ENCODE data around the gene ARID1B.

Gene ARID1B

DNA sequence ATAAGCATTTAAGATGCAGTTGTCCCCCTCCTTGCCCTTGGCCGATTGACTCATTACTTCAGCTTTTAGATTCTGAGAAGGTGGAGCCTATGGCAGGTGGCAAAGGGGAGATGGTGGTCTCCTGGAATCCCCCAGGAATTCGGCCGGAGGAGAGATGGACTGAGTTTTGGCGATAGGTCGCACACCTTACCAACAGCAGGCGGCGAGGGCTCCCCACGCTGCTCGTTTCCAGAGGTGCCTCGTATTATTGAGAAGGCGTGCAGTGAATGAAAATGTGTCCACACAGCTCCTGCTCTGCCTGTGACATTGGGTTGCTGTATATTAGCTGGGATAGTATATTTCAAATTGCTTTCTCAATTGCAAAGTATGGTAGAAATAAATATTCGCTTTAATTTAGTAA, 224.5 kb downstream of the ARID1B start:
- H3K36me3 ChIP-seq (ENCODE audit: control insufficient read depth in 2 of 2, insufficient read depth in 1 of 2, low read length in 2 of 2) = no peaks in the 10 kb centered on the region
- CTCF ChIA-PET = no interaction called here
- POLR2A ChIA-PET = no interaction called here
- no peak overlapping the region for H3K4me3 ChIP-seq (ENCODE audit: low read depth, low read length)
- H3K4me1 ChIP-seq (ENCODE audit: control insufficient read depth, insufficient read depth, low read length) = no peaks in the 10 kb centered on the region
- no peak for TF ChIP-seq ZNF670 (tag by site-specific recombination; IDR thresholded peaks at IDR 0.05; ENCODE audit: low read depth)
- no peak for TF ChIP-seq ZNF404 (tag by site-specific recombination; IDR thresholded peaks at IDR 0.05)
- TF ChIP-seq ZNF302 (tag by site-specific recombination; IDR thresholded peaks at IDR 0.05; ENCODE audit: low read depth) = no peak
- no peak for TF ChIP-seq ZNF169 (tag by site-specific recombination; IDR thresholded peaks at IDR 0.05)
- no peak for TF ChIP-seq ZNF707 (tag by site-specific recombination; IDR thresholded peaks at IDR 0.05)
- TF ChIP-seq ZNF202 (tag by site-specific recombination; IDR thresholded peaks at IDR 0.05; ENCODE audit: borderline replicate concordance) = no peak
- TF ChIP-seq HOXD13 (CRISPR knock-in tag; IDR thresholded peaks at IDR 0.05; ENCODE audit: borderline replicate concordance) = no peak
- no peak for TF ChIP-seq ZBTB20 (tag by site-specific recombination; IDR thresholded peaks at IDR 0.05)
- TF ChIP-seq, protein P1, sequence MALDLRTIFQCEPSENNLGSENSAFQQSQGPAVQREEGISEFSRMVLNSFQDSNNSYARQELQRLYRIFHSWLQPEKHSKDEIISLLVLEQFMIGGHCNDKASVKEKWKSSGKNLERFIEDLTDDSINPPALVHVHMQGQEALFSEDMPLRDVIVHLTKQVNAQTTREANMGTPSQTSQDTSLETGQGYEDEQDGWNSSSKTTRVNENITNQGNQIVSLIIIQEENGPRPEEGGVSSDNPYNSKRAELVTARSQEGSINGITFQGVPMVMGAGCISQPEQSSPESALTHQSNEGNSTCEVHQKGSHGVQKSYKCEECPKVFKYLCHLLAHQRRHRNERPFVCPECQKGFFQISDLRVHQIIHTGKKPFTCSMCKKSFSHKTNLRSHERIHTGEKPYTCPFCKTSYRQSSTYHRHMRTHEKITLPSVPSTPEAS (tag by site-specific recombination; IDR thresholded peaks at IDR 0.05) = no peak
- no peaks in the 10 kb centered on the region for H3K9me3 ChIP-seq (ENCODE audit: control insufficient read depth, insufficient read depth, low read depth, low read length)
- H3K27ac ChIP-seq (ENCODE audit: extremely low read depth, low read depth, low read length) = no peak overlapping the region

DNA sequence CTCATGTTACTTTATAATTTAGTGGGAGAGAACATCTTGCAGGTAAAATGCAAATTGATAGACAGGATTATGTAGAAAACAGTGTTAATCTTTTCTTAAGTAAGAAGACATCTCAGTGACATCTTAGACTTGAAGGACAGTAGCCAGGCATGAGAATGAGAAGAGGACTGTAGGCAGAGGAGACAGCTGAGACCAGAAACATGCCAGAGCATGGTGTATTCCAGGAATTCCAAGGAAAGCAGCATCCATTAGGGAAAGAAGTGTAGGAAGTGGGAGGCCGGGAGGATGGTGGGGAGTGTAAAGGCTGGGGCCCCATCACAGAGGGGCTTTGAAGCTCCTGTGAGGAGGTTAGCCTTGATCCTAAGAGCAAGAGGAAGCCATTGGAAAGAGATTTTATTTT, 225.6 kb downstream of the ARID1B start:
- H3K9me3 ChIP-seq (ENCODE audit: control insufficient read depth, insufficient read depth, low read depth, low read length) = no peaks in the 10 kb centered on the region
- no peaks in the 10 kb centered on the region for H3K36me3 ChIP-seq (ENCODE audit: control insufficient read depth in 2 of 2, insufficient read depth in 1 of 2, low read length in 2 of 2)
- ChIA-PET CTCF (no interaction called here), POLR2A (no interaction called here)
- H3K4me1 ChIP-seq (ENCODE audit: control insufficient read depth, insufficient read depth, low read length) = no peaks in the 10 kb centered on the region
- no peak overlapping the region for H3K4me3 ChIP-seq (ENCODE audit: low read depth, low read length)
- no peak for TF ChIP-seq ZNF341 (tag by site-specific recombination; IDR thresholded peaks at IDR 0.05; ENCODE audit: low read depth)
- TF ChIP-seq, protein P2, sequence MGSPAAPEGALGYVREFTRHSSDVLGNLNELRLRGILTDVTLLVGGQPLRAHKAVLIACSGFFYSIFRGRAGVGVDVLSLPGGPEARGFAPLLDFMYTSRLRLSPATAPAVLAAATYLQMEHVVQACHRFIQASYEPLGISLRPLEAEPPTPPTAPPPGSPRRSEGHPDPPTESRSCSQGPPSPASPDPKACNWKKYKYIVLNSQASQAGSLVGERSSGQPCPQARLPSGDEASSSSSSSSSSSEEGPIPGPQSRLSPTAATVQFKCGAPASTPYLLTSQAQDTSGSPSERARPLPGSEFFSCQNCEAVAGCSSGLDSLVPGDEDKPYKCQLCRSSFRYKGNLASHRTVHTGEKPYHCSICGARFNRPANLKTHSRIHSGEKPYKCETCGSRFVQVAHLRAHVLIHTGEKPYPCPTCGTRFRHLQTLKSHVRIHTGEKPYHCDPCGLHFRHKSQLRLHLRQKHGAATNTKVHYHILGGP (tag by site-specific recombination; IDR thresholded peaks at IDR 0.05) = peak; percentile 33; the same call in 1 of the 2 replicates
- no peak overlapping the region for H3K27ac ChIP-seq (ENCODE audit: extremely low read depth, low read depth, low read length)

DNA sequence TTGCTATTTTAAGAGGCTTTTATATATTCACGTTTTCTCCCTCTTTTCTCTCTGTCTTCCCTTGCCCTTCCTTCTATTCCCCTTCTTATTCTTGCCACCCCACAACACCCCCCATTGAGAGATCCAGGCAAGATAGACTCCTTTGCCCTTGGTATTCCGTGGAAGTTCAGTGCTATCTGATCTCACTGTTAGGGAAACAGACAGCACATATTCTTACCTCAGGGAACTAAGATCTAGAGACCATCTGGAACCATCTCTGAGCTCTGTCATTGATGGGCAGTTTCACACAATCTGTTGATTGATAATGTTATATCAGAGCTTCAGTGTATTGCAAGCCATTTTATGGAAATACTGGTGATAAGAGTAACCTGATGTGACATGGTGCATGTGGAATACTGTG, 228.8 kb downstream of the ARID1B start:
- Histone ChIP-seq H3K27ac (ENCODE audit: extremely low read depth, low read depth, low read length) (no peak overlapping the region), H3K9me3 (ENCODE audit: control insufficient read depth, insufficient read depth, low read depth, low read length) (no peaks in the 10 kb centered on the region), H3K4me1 (ENCODE audit: control insufficient read depth, insufficient read depth, low read length) (no peaks in the 10 kb centered on the region), H3K36me3 (ENCODE audit: control insufficient read depth in 2 of 2, insufficient read depth in 1 of 2, low read length in 2 of 2) (no peaks in the 10 kb centered on the region), H3K4me3 (ENCODE audit: low read depth, low read length) (no peak overlapping the region)
- ChIA-PET CTCF (interaction anchor here (0.7 to 1.6 kb wide), 3 partner anchors 9 to 1678 kb away, joined by 3 to 5 read pairs (median 3); no protein-coding TSS in a partner anchor), POLR2A (interaction anchor here (1.5 kb wide), 1 partner anchor 16 kb away, joined by 4 read pairs; no protein-coding TSS in a partner anchor)
- TF ChIP-seq KLF7 (tag by site-specific recombination; IDR thresholded peaks at IDR 0.05; ENCODE audit: borderline replicate concordance) = no peak
- TF ChIP-seq SALL2 (tag by site-specific recombination; IDR thresholded peaks at IDR 0.05; ENCODE audit: borderline replicate concordance) = no peak
- TF ChIP-seq ZNF510 (tag by site-specific recombination; IDR thresholded peaks at IDR 0.05; ENCODE audit: insufficient replicate concordance) = no peak
- TF ChIP-seq, protein P2 (tag by site-specific recombination; IDR thresholded peaks at IDR 0.05) = no peak
- no peak for TF ChIP-seq ZNF112 (tag by site-specific recombination; IDR thresholded peaks at IDR 0.05)
- TF ChIP-seq HOXC10 (CRISPR knock-in tag; IDR thresholded peaks at IDR 0.05) = no peak
- peak; percentile 19; the same call in 1 of the 2 replicates for TF ChIP-seq ZNF341 (tag by site-specific recombination; IDR thresholded peaks at IDR 0.05; ENCODE audit: low read depth)
- no peak for TF ChIP-seq MEIS1 (CRISPR knock-in tag; IDR thresholded peaks at IDR 0.05; ENCODE audit: borderline replicate concordance)

All from HEK293 (cell line).